T-helper 22 cell (primary cell): ENCODE data around the gene GULP1.

Source experiments
- DNase-seq: peaks from one replicate; pipeline ENCODE4 v3.0.0-alpha.2; 2020; ENCODE audit warnings: low read depth

The GULP1 gene

DNA sequence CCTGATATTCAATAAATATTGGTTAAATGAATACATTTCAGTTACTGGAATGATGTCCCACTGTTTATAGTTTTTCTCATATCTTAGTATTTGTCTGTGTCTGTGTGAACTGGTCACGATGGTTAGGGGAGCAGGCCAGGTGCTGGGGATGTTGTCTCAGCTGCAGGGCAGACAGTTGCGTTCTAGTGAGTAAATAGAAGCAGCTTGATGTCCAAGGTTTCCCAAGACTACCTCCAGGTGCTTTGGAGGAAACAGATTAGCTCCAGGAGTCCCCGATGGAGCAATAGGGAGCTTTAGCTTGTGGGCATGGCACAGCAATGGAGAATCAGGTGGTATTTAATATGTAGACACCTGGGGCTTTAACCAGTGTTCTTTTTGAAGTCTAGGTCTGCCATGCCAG, 75.5 kb downstream of the GULP1 start:
- DNase-seq = no peak

GRCh38 chr2:188369365-188369764, 77.7 kb downstream of the GULP1 start:
- DNase-seq = no peak

DNA sequence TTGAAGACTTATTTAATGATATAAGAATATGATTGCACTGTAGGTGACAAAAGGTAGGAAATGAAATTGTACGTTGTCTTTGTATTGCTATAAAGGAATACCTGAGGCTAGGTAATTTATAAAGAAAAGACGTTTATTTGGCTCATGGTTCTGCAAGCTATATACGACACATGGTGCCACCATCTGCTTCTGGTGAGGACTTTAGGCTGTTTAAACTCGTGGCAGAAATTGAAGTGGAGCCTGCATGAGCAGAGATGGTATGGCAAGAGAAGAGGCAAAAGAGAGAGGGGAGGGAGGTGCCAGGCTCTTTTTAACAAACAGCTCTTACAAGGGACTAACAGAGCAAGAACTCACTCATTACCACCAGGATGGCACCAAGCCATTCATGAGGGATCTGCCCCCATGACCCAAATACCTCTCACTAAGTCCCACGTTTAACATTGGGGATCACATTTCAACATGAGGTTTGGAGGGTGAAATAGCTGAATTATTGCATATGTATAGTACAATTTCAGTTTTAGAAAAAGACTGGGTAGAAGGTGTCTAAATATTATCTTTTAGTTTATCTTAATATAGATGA, 86.8 kb downstream of the GULP1 start:
- DNase-seq = no peak

DNA sequence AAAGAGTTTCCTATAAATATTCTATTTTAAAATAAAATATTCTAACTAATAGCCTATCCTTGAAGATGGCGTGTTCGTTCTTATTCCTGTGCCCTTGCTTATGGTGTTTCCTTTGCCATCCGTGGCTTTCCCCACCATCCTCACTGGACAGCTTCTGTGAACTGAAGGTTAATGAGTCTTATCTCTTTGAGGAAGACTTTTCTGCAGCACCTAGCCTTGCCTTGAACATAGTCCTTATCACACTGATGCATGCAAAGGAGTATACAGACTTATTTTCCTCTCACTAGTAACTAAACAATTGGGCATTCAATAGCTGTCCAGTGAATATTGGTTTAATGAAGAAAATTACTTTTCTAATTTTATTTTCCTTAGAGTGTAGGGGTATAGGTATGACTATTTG, 88.1 kb downstream of the GULP1 start:
- DNase-seq = no peak

GRCh38 chr2:188380280-188380679, 88.6 kb downstream of the GULP1 start:
- DNase-seq = no peak

DNA sequence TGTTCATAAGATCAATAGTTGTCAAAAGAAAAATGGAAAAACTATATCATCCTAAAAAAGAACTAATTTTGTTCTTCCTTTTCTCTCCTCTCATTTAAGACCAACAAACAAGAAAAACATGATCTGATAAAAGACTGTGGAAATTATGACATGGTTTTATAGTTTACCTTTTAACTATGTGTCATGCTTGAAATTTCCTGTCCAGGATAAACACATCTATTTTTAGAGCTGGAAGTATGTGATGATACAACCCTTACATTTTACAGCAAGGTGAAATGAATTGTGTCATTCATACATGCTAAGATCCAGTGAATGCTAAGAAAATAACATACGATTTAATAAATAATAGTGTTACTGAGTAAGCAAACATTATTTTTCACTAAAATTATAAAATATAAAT, 89.9 kb downstream of the GULP1 start:
- DNase-seq = no peak

GRCh38 chr2:188382107-188382506, 90.4 kb downstream of the GULP1 start:
- DNase-seq = no peak

GRCh38 chr2:188383158-188383557, 91.5 kb downstream of the GULP1 start:
- DNase-seq = no peak

- no peak for DNase-seq
These were observed 94.2 kb downstream of the GULP1 start for GRCh38 chr2:188385857-188386256.

DNA sequence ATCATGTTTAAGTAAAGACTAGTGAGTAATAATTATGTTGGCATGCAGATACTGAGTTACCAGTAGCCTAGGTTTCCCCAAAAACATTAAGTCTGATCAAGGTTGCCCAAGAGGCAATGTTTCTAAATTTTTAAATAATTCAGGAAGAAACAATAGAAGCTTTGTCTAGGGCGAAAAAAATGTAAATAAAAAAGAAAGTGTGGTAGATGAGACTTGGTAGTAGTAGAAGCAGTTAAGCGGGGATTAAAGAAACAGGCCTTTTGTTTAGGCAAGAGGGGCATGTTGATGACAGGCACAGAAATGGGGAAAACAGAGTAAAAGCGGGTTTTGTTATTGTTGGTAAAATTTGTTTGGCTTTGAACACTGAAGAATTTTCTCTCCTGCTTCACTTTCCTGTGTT, 97.2 kb downstream of the GULP1 start:
- DNase-seq = no peak

GRCh38 chr2:188391354-188391753, 99.7 kb downstream of the GULP1 start:
- no peak for DNase-seq

GRCh38 chr2:188394931-188395472, 103.3 kb downstream of the GULP1 start:
- DNase-seq = no peak

GRCh38 chr2:188395903-188396689, 104.4 kb downstream of the GULP1 start:
- DNase-seq = no peak

DNA sequence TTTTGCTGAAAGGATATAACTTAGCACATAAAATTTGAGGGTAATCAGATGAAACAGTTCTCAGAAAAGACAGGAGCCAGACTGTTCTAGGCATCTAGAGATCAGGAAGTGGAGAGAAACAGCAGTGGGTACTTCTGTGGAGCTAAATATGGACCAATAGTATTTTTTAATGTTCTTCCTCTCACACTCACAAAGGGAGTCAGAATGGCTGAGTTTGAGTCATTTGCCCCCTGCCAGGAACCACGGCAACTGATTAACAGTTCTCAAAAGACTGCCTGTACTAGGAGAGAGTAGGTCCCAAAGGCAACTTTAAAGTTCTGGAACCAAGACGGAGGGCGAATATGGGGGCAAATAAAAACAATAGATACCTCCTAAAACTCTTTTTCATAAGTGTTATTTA, 107.5 kb downstream of the GULP1 start:
- no peak for DNase-seq

- DNase-seq = no peak
These were observed 112.0 kb downstream of the GULP1 start for GRCh38 chr2:188403676-188404075.

GRCh38 chr2:188404341-188405004, 112.8 kb downstream of the GULP1 start:
- DNase-seq = no peak

DNA sequence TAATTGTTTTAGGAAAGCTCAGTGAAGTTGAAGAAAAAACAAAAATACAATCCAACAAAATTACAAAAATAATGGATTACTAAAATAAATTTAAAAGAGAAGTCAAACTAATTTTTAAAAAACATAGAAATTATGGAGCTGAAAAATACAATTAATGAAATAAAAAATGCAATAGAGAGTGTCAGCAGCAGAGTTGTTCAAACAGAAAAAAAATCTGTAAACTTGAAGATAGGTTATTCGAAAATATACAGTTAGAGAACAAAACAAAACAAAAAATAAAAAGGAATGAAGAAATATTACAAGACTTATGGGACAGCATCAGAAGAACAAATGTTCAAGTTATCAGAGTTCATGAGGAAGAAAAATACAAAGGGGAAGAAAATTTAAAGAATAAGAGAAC, 114.7 kb downstream of the GULP1 start:
- no peak for DNase-seq

DNA sequence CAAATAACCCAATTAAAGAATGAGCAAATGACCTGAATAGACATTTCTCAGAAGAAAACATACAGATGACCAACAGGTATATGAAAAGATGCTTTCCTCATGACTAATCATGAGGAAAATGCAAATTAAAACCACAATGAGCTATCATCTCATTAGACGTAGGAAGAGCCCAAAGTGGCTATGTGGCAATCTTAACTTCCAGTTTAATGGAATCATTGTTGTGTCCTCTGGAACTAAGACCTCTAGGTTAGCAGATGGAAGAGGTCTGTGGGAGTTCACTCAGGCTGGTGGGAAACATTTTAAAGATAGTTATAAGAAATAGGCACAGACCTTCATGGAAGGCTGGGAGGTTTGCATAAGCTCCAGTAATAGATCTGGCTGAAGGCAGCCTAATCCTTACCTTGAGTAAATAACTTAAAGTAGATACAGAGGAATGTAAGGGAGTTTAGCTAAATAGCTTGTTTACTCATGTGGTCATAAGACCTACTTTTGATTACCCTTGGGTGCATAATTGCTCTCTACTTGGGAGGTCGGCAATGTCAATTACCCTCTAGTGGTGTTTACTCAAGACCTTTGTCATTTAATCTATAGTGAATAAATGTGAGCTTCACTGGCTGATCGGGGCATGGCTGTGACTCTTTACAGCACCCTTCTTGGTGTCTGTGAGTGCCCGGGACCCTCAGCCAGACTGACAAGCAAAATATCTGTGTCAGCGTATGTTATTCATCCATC, 119.0 kb downstream of the GULP1 start:
- DNase-seq = no peak

GRCh38 chr2:188412190-188412589, 120.5 kb downstream of the GULP1 start:
- no peak for DNase-seq

DNA sequence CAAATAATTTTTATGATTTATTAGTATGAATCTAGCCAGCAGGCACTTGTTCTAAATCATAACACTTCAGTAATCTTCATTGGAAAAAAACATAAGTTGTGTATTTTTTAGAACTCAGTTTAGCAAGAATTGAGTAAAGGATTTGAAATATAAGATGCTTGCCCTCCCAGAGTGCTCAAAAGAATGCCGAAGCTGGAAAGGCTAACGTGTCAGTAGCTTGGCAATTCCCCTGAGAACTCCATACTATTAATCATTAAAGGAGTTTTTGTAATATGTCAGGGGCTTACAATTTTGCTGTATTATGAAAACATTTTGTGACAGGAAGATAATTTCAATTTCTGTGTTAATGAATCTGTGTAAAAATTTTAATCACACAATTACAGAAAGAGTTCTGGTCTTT, 122.7 kb downstream of the GULP1 start:
- DNase-seq = no peak

GRCh38 chr2:188414869-188415753, 123.4 kb downstream of the GULP1 start:
- DNase-seq = no peak

- no peak for DNase-seq
These were observed 124.0 kb downstream of the GULP1 start for GRCh38 chr2:188415754-188416083.
